Effector memory CD8-positive, alpha-beta T cell (primary cell): ENCODE data around the gene STK11.
A peak's percentile ranks its signal among the peaks of the same experiment; 100 is the strongest.

ENCODE experiments used
- ATAC-seq: fragments of 150-1000 bp; cut with Tn5 transposase; replicated peaks from 2 replicates; pipeline ENCODE4 v1.10.0; 2021; ENCODE audit warnings: mild to moderate bottlenecking, moderate library complexity
- DNase-seq, 3 experiments: peaks; one replicate each; pipeline ENCODE4 v3.0.0; 2021
- H3K27ac Mint-ChIP-seq, 2 donors: one replicate each; pipeline ENCODE4 v1.8.0; 2022; ENCODE audit warnings: mild to moderate bottlenecking in 2 of 2, mixed read lengths in 2 of 2, moderate library complexity in 2 of 2
- H3K27me3 Mint-ChIP-seq, 2 donors: one replicate each; pipeline ENCODE4 v1.8.0; 2022; ENCODE audit warnings: mixed read lengths in 2 of 2
- H3K36me3 Mint-ChIP-seq: one replicate; pipeline ENCODE4 v1.8.0; 2022; ENCODE audit warnings: mild to moderate bottlenecking, moderate library complexity, mixed read lengths; ENCODE audit not compliant: insufficient read depth
- H3K4me1 Mint-ChIP-seq, 2 donors: one replicate each; pipeline ENCODE4 v1.8.0; 2022; ENCODE audit warnings: low read depth in 2 of 2, mixed read lengths in 2 of 2
- H3K4me3 Mint-ChIP-seq, 2 donors: one replicate each; pipeline ENCODE4 v1.8.0; 2022; ENCODE audit warnings: mild to moderate bottlenecking in 2 of 2, mixed read lengths in 2 of 2, moderate library complexity in 2 of 2
- H3K9me3 Mint-ChIP-seq, 2 donors: one replicate each; pipeline ENCODE4 v1.8.0; 2022; ENCODE audit warnings: mixed read lengths in 2 of 2

STK11 gene

DNA sequence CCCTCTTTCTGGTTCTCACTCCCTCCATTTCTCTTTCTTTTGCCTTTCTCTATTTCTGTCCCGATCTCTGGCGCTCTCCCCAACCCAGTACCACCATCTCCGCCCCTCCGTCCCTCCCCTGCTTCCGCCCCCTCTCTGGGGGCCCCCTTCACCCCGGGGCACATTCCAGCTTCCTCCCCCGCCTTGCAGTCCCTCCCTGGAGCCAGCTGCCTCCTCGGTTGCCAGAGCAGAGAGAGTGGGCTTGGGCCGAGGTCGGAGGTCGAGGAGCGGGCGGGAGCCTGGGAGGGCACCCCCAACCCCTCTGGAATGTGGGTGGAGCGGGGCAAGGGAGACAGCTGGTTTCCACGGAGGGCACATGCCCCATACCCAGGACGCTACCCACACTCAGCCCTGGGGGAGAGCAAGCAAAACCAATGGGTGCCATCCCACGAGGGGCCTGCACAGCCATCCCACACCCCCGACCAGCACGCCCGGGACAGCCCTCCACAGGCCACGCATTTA lies 57.1 kb downstream of the STK11 start:
- H3K4me3 Mint-ChIP-seq, result peak overlapping the region; percentile 68 to 73
- H3K4me1 Mint-ChIP-seq, result peaks cover 46 to 55% of the 10 kb centered on the region in 2 donors
- peaks cover 56% of the 10 kb centered on the region for H3K36me3 Mint-ChIP-seq

DNA sequence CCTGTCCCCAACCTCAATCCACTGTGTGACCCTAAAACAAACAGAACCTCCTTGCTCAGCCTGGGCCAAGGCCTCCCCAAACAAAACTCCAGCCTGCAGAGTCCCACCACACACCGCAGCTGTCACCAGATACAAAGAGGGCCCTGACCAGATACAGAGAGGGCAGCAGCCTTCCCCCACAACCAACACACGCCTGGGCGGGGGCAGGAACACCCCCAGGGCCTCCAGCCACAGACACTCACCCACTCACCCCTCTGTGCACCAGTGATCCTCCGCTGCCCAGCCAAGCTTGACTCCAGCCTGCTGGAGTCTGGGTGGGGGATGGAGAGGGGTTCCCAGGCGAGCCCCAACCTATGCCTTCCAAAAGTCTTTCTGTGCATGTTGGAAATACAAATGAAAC lies 57.6 kb downstream of the STK11 start:
- H3K27me3 Mint-ChIP-seq, result no peaks in the 10 kb centered on the region
- peak overlapping the region; percentile 68 to 73 for H3K4me3 Mint-ChIP-seq
- DNase-seq (no peak), ATAC-seq (no peak)
- no peaks in the 10 kb centered on the region for H3K9me3 Mint-ChIP-seq
- peaks cover 56% of the 10 kb centered on the region for H3K36me3 Mint-ChIP-seq
- H3K27ac Mint-ChIP-seq, result peak overlapping the region; percentile 67 to 72
- peaks cover 47 to 53% of the 10 kb centered on the region in 2 donors for H3K4me1 Mint-ChIP-seq

More for the DNA sequence above, 57.1 kb downstream of the STK11 start:
- peak overlapping the region; percentile 67 to 72 for H3K27ac Mint-ChIP-seq
- ATAC-seq, result no peak
- no peaks in the 10 kb centered on the region for H3K9me3 Mint-ChIP-seq
- DNase-seq, result no peak
- H3K27me3 Mint-ChIP-seq, result no peaks in the 10 kb centered on the region

GRCh38 chr19:1264801-1265614 lies 59.4 kb downstream of the STK11 start:
- H3K27ac Mint-ChIP-seq, result peak overlapping the region in 1 of 2 donors; percentile 68
- no peak for ATAC-seq
- H3K4me3 Mint-ChIP-seq, result peak overlapping the region; percentile 68 to 77
- no peaks in the 10 kb centered on the region for H3K27me3 Mint-ChIP-seq
- H3K9me3 Mint-ChIP-seq, result no peaks in the 10 kb centered on the region
- DNase-seq, result no peak
- peaks cover 49 to 50% of the 10 kb centered on the region in 2 donors for H3K4me1 Mint-ChIP-seq
- H3K36me3 Mint-ChIP-seq, result peaks cover 56% of the 10 kb centered on the region

DNA sequence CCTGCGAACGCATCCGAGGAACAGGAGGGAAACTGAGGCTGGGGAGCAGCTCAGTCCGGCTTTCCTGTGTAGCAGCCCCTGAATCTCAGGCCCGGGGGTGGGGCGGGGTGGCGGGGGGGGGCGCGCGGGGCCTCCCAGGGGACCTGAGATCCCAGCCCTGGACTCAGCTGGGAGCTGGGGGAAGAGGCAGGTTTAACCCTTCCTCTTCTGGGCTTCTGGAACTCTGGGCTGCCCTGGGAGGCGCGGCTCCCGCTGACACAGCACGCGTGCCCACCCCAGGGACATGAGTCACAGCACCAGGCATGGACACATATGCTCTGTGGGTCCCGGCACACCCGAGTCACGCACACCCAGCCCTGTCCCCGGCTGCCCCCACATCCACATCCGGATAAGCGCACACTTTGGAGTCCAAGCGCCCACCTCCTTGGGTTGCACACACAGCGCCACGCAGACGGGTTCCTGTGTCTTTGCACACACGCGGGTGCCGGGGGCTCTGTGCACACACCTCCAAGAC lies 60.1 kb downstream of the STK11 start:
- H3K4me1 Mint-ChIP-seq, result peaks cover 54 to 56% of the 10 kb centered on the region in 2 donors
- no peaks in the 10 kb centered on the region for H3K9me3 Mint-ChIP-seq
- H3K27me3 Mint-ChIP-seq, result no peaks in the 10 kb centered on the region
- peak; percentile 41 to 46 (median 45) for DNase-seq
- ATAC-seq, result peak; percentile 1
- H3K27ac Mint-ChIP-seq, result peak overlapping the region in 1 of 2 donors; percentile 68
- peaks cover 56% of the 10 kb centered on the region for H3K36me3 Mint-ChIP-seq
- peak overlapping the region; percentile 77 to 82 for H3K4me3 Mint-ChIP-seq

DNA sequence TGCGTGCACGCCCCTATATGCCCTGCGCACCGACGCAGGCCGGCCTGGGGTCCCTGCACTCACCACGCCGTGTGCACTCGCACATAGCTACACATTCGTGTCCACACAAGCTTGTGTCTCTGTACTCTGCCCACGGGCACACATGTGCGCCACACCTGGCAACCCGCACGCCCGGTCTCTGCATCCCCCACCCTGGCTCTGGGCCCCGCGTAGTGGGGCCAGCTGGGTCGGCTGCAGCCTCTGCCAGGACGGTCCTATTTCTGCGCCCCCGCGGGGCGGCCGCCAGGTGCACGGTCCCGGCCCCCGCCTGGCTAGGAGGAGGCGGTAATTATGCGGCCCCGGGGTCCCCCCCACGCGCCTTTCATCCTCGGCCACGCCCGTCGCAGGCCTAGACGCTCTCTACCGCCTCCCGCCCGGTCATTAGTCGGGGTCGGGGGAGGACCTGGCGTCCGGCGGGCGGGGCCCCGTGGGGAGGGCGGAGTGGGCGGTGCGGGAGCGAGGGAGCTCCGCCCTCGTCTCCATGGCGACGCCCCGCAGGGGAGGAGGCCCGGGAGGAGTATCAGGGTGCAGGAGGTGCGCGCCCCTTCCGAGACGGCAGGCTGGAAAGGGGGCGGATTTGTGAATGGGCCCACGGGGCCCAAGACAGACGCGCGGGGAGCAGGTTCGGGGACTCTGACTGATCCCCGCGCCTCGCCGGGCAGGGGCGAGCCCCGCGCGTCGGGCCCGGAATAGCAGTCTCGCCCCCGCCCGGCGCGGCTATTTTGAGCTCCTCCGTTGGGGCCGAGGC lies 60.7 kb downstream of the STK11 start:
- Mint-ChIP-seq H3K36me3 (peaks cover 56% of the 10 kb centered on the region), H3K4me3 (peak overlapping the region; percentile 77 to 82), H3K4me1 (peaks cover 54 to 60% of the 10 kb centered on the region in 2 donors), H3K27ac (peak overlapping the region in 1 of 2 donors; percentile 57), H3K27me3 (no peaks in the 10 kb centered on the region), H3K9me3 (no peaks in the 10 kb centered on the region)
- ATAC-seq (peak; percentile 46), DNase-seq (peak; percentile 86 to 91 (median 88))

DNA sequence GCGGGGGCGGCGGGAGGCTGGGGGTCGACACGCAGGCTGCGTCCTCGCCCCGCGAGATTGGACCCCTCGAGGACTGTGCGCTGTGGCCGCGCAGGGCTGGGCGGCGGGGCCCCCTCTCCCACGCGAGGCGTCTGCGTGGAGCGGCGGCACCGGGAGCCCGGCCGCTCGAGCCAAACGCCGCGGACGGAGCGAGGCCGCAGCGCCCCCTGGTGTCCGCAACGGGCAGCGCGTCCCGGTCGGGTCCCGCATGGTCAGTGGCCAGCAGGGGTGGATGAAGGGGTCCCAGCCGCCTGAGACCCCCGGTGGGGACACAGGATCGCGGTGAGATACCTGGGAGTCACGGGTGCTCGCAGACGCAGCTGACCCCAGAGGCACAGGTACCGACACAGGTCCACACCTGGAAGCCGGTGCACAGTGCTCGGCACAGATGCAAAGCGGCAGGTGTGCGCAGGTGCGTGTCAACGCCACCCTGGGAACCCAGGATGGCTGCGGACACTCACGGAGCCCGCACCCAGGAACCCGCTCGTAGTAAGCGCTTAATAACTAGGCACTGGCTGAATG lies 61.4 kb downstream of the STK11 start:
- H3K4me1 Mint-ChIP-seq, result peaks cover 54 to 60% of the 10 kb centered on the region in 2 donors
- peak; percentile 16 for ATAC-seq
- H3K4me3 Mint-ChIP-seq, result peak overlapping the region; percentile 82 to 86
- H3K27ac Mint-ChIP-seq, result peak overlapping the region; percentile 94 to 97
- H3K9me3 Mint-ChIP-seq, result no peaks in the 10 kb centered on the region
- no peaks in the 10 kb centered on the region for H3K27me3 Mint-ChIP-seq
- DNase-seq, result peak; percentile 65 to 78 (median 75)
- H3K36me3 Mint-ChIP-seq, result peaks cover 56% of the 10 kb centered on the region

GRCh38 chr19:1267477-1268225 lies 62.1 kb downstream of the STK11 start:
- ATAC-seq (no peak), DNase-seq (no peak)
- H3K4me1 Mint-ChIP-seq, result peaks cover 56 to 57% of the 10 kb centered on the region in 2 donors
- H3K4me3 Mint-ChIP-seq, result peak overlapping the region; percentile 82 to 86
- no peaks in the 10 kb centered on the region for H3K9me3 Mint-ChIP-seq
- H3K27me3 Mint-ChIP-seq, result no peaks in the 10 kb centered on the region
- peak overlapping the region; percentile 94 to 97 for H3K27ac Mint-ChIP-seq
- H3K36me3 Mint-ChIP-seq, result peaks cover 61% of the 10 kb centered on the region

- peaks cover 53 to 58% of the 10 kb centered on the region in 2 donors for H3K4me1 Mint-ChIP-seq
These were observed 62.9 kb downstream of the STK11 start for GRCh38 chr19:1268226-1269064.

GRCh38 chr19:1269065-1269477 lies 63.5 kb downstream of the STK11 start, which contains the start of gene CIRBP:
Gene CIRBP, plus strand, starts transcription at chr19:1269332. Its CDS starts 1,602 bp downstream, at chr19:1270934.
- peak within 1 kb of the TSS; percentile 94 to 97 for H3K27ac Mint-ChIP-seq
- peaks cover 58 to 64% of the 10 kb centered on the region in 2 donors for H3K4me1 Mint-ChIP-seq
- ATAC-seq, result peak; percentile 73
- peak within 1 kb of the TSS; percentile 84 to 86 for H3K4me3 Mint-ChIP-seq
- peak; percentile 99 to 100 (median 100) for DNase-seq
- no peaks in the 10 kb centered on the region for H3K9me3 Mint-ChIP-seq
- H3K27me3 Mint-ChIP-seq, result no peaks in the 10 kb centered on the region
- H3K36me3 Mint-ChIP-seq, result peaks cover 75% of the 10 kb centered on the region

More at GRCh38 chr19:1268226-1269064, 62.9 kb downstream of the STK11 start:
- Mint-ChIP-seq H3K27ac (peak overlapping the region; percentile 94 to 97), H3K9me3 (no peaks in the 10 kb centered on the region), H3K4me3 (peak overlapping the region; percentile 82 to 86), H3K36me3 (peaks cover 69% of the 10 kb centered on the region), H3K27me3 (no peaks in the 10 kb centered on the region)
- ATAC-seq (no peak), DNase-seq (no peak)

- no peaks in the 10 kb centered on the region for H3K27me3 Mint-ChIP-seq
- H3K27ac Mint-ChIP-seq, result peak overlapping the region; percentile 94 to 97
- H3K4me3 Mint-ChIP-seq, result peak overlapping the region; percentile 84 to 86
- peaks cover 81% of the 10 kb centered on the region for H3K36me3 Mint-ChIP-seq
- no peaks in the 10 kb centered on the region for H3K9me3 Mint-ChIP-seq
- peak; percentile 40 for ATAC-seq
- peaks cover 58 to 65% of the 10 kb centered on the region in 2 donors for H3K4me1 Mint-ChIP-seq
- peak; percentile 81 to 85 (median 84) for DNase-seq
These were observed 64.1 kb downstream of the STK11 start for GRCh38 chr19:1269478-1270212.

- ATAC-seq (no peak), DNase-seq (no peak)
- H3K9me3 Mint-ChIP-seq, result no peaks in the 10 kb centered on the region
- H3K4me1 Mint-ChIP-seq, result peaks cover 55 to 61% of the 10 kb centered on the region in 2 donors
- H3K4me3 Mint-ChIP-seq, result peak overlapping the region; percentile 84 to 86
- H3K27ac Mint-ChIP-seq, result peak overlapping the region; percentile 94 to 97
- H3K27me3 Mint-ChIP-seq, result no peaks in the 10 kb centered on the region
- H3K36me3 Mint-ChIP-seq, result peaks cover 88% of the 10 kb centered on the region
These were observed 64.8 kb downstream of the STK11 start for GRCh38 chr19:1270213-1270853.
